ENCODE data around the gene PSG2. TPM values are rescaled to one million over a fixed set of nuclear protein-coding genes. Genes with fewer than 3 reads are reported as not detected.
A peak's percentile ranks its signal among the peaks of the same experiment; 100 is the strongest.
"Not testable (repeated sequence)": the region's sequence is repeated elsewhere in the genome, so short reads cannot be mapped to it uniquely, and the experiment has no call there.

Gene PSG2
- total RNA-seq (2014; rRNA removed; shearing (Covaris generic)) (0.76 and 0.89 TPM in 2 replicates), polyA plus RNA-seq (2016; fragmentation: Nextera tagmentation; extraction: Ambion mirVana) (4.3 and 5.7 TPM in 2 replicates)

- not testable (repeated sequence) for H3K4me3 ChIP-seq; H4K20me1 ChIP-seq (ENCODE audit: insufficient read depth); H3K27me3 ChIP-seq (replicated peaks; ENCODE audit: insufficient read depth); H2AFZ ChIP-seq; H3K9me2 ChIP-seq (ENCODE audit: insufficient read depth); DNase-seq; H3K9me3 ChIP-seq (ENCODE audit: low read depth); H3K27ac ChIP-seq; H3K79me2 ChIP-seq (ENCODE audit: insufficient read depth); H3K36me3 ChIP-seq (ENCODE audit: low read depth)
- 0 out of 2 replicates have a peak within 1 kb of the TSS, but pooled peaks have one; percentile 1 for H3K9ac ChIP-seq
- in situ Hi-C loops (cut with MboI): loop anchor here (5.0 to 25.0 kb wide), 2 partner anchors 155 to 295 kb away; no protein-coding TSS in a partner anchor
- peak within 1 kb of the TSS; percentile 7 for H3K4me2 ChIP-seq (ENCODE audit: unreplicated experiment)
- 73 to 84% methylated on average over 2 of the region's 2 CpGs for WGBS, 2 experiments (ENCODE audit: low coverage in 1 of 2, low lambda C conversion rate in 2 of 2, missing lambda C conversion rate in 2 of 2)
- H3K4me1 ChIP-seq (ENCODE audit: insufficient read depth): peaks cover 54% of the 10 kb centered on the region
- peaks cover 52% of the 10 kb centered on the region for H3F3A ChIP-seq (ENCODE audit: insufficient read depth)
Measured at GRCh38 chr19:43082601-43083000, at the start of gene PSG2. Gene PSG2, minus strand, starts transcription at chr19:43082701. Its CDS starts 132 bp downstream, at chr19:43082569.

GRCh38 chr19:43131281-43131842 is 48.9 kb upstream of the PSG2 start:
- H3K4me2 ChIP-seq (ENCODE audit: unreplicated experiment); H3K27ac ChIP-seq; H3K9me2 ChIP-seq (ENCODE audit: insufficient read depth); H3K4me3 ChIP-seq; H2AFZ ChIP-seq; H3K9ac ChIP-seq; H3K9me3 ChIP-seq (ENCODE audit: low read depth); H3K36me3 ChIP-seq (ENCODE audit: low read depth); DNase-seq; H3K79me2 ChIP-seq (ENCODE audit: insufficient read depth); in situ Hi-C loops (cut with MboI); H3K27me3 ChIP-seq (replicated peaks; ENCODE audit: insufficient read depth); H4K20me1 ChIP-seq (ENCODE audit: insufficient read depth): not testable (repeated sequence)
- H3F3A ChIP-seq (ENCODE audit: insufficient read depth): peaks cover 22% of the 10 kb centered on the region
- 70 to 84% methylated on average over 8 of the region's 8 CpGs for WGBS, 2 experiments (ENCODE audit: low coverage in 1 of 2, low lambda C conversion rate in 2 of 2, missing lambda C conversion rate in 2 of 2)
- peaks cover 29% of the 10 kb centered on the region for H3K4me1 ChIP-seq (ENCODE audit: insufficient read depth)

- H3K79me2 ChIP-seq (ENCODE audit: insufficient read depth); H3K4me3 ChIP-seq; H3K4me2 ChIP-seq (ENCODE audit: unreplicated experiment); H3K9ac ChIP-seq; H3K36me3 ChIP-seq (ENCODE audit: low read depth); in situ Hi-C loops (cut with MboI); H3K9me2 ChIP-seq (ENCODE audit: insufficient read depth); H3K9me3 ChIP-seq (ENCODE audit: low read depth); H2AFZ ChIP-seq; H3K27ac ChIP-seq; H3K27me3 ChIP-seq (replicated peaks; ENCODE audit: insufficient read depth); H4K20me1 ChIP-seq (ENCODE audit: insufficient read depth); DNase-seq: not testable (repeated sequence)
- WGBS, 2 experiments (ENCODE audit: low coverage in 1 of 2, low lambda C conversion rate in 2 of 2, missing lambda C conversion rate in 2 of 2): 91 to 97% methylated on average over 7 of the region's 7 CpGs
- H3F3A ChIP-seq (ENCODE audit: insufficient read depth): peaks cover 34% of the 10 kb centered on the region
- peaks cover 32% of the 10 kb centered on the region for H3K4me1 ChIP-seq (ENCODE audit: insufficient read depth)
Measured at GRCh38 chr19:43129197-43129596, 46.7 kb upstream of the PSG2 start.

- H2AFZ ChIP-seq; H3K79me2 ChIP-seq (ENCODE audit: insufficient read depth); in situ Hi-C loops (cut with MboI); H3K36me3 ChIP-seq (ENCODE audit: low read depth); H3K27me3 ChIP-seq (replicated peaks; ENCODE audit: insufficient read depth); H4K20me1 ChIP-seq (ENCODE audit: insufficient read depth); H3K9me2 ChIP-seq (ENCODE audit: insufficient read depth); H3K9me3 ChIP-seq (ENCODE audit: low read depth): not testable (repeated sequence)
- Histone ChIP-seq H3K4me3 (0 out of 2 replicates have a peak overlapping the region, but pooled peaks have one; percentile 0), H3K4me2 (ENCODE audit: unreplicated experiment) (peak overlapping the region; percentile 75), H3K27ac (peak overlapping the region; percentile 86), H3F3A (ENCODE audit: insufficient read depth) (peaks cover 42% of the 10 kb centered on the region), H3K4me1 (ENCODE audit: insufficient read depth) (peaks cover 41% of the 10 kb centered on the region), H3K9ac (peak overlapping the region; percentile 42; the same call in 1 of the 2 replicates)
- peak; percentile 99 for DNase-seq
- WGBS, 2 experiments (ENCODE audit: low coverage in 1 of 2, low lambda C conversion rate in 2 of 2, missing lambda C conversion rate in 2 of 2): 1 to 3% methylated on average over 3 of the region's 3 CpGs
Measured at GRCh38 chr19:43127336-43127735, 44.8 kb upstream of the PSG2 start.

GRCh38 chr19:43126720-43127119 is 44.2 kb upstream of the PSG2 start:
- no peaks in the 10 kb centered on the region for H3K9me3 ChIP-seq (ENCODE audit: low read depth)
- no peaks in the 10 kb centered on the region for H3K79me2 ChIP-seq (ENCODE audit: insufficient read depth)
- peak overlapping the region; percentile 86 for H3K27ac ChIP-seq
- no peak for TF ChIP-seq EZH2phosphoT487 (IDR thresholded peaks at IDR 0.05; ENCODE audit: insufficient read depth, low read depth)
- TF ChIP-seq EZH2 (IDR thresholded peaks at IDR 0.05; ENCODE audit: insufficient read depth, poor library complexity, severe bottlenecking): no peak
- peaks cover 40% of the 10 kb centered on the region for H3K4me1 ChIP-seq (ENCODE audit: insufficient read depth)
- H3K9me2 ChIP-seq (ENCODE audit: insufficient read depth): no peaks in the 10 kb centered on the region
- H4K20me1 ChIP-seq (ENCODE audit: insufficient read depth): no peaks in the 10 kb centered on the region
- 54 to 62% methylated on average over 4 of the region's 4 CpGs for WGBS, 2 experiments (ENCODE audit: low coverage in 1 of 2, low lambda C conversion rate in 2 of 2, missing lambda C conversion rate in 2 of 2)
- no peak for DNase-seq
- no peaks in the 10 kb centered on the region for H3K36me3 ChIP-seq (ENCODE audit: low read depth)
- H2AFZ ChIP-seq: no peak overlapping the region
- H3K27me3 ChIP-seq (replicated peaks; ENCODE audit: insufficient read depth): no peaks in the 10 kb centered on the region
- H3K4me3 ChIP-seq: no peak overlapping the region
- in situ Hi-C loops (cut with MboI): no loop called here
- H3K4me2 ChIP-seq (ENCODE audit: unreplicated experiment): peak overlapping the region; percentile 75
- H3F3A ChIP-seq (ENCODE audit: insufficient read depth): peaks cover 44% of the 10 kb centered on the region
- peak overlapping the region; percentile 42; the same call in 1 of the 2 replicates for H3K9ac ChIP-seq
